AG04449 (cell line): Measurements from ENCODE around the gene TET2.

Source experiments
- CTCF ChIA-PET: fragments of 350-600 bp; formaldehyde crosslinking; extraction: SDS; loops from one replicate; lab custom pipeline; 2021; ENCODE audit warnings: antibody characterized with exemption; lab: Yijun Ruan, JAX
- POLR2A ChIA-PET: fragments of 400-600, 350-600 bp; formaldehyde crosslinking; extraction: SDS; loops from one replicate; lab custom pipeline; 2020; ENCODE audit warnings: antibody characterized with exemption, inconsistent platforms; lab: Yijun Ruan, JAX
- DNase-seq: peaks from one replicate; pipeline ENCODE4 v3.0.0-alpha.2; 2010; ENCODE audit warnings: low read depth, low spot score
- H3K4me3 ChIP-seq: 2 replicates; pipeline ENCODE4 v1.5.1; 2011; ENCODE audit warnings: low read depth, mild to moderate bottlenecking, control low read depth, low read length
- TF ChIP-seq, protein P1 (sequence below): IDR thresholded peaks from one replicate; pipeline ENCODE4 v1.5.1; 2011; ENCODE audit warnings: mild to moderate bottlenecking, moderate library complexity, low read length, control low read depth, inconsistent platforms; ENCODE audit not compliant: insufficient read depth; ENCODE audit errors: missing control alignments

The TET2 gene

DNA sequence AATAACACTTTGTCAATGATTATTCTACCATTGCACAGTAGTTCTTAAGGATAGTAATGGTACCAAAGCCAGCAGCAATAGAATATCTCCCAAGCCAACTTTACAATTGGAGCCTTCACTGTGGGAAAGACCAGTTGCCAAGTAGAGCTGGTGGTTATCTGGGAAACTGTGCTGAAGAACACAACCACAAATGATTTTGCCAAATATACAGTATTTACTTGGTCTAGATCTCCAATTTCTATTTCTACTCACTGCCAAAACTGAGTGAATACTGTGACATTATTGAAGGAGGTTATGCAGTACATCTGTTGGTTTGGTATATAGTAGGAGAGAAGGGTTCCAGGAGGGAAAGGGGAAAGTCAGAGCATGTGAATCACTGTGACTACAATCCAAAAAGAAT lies 3.8 kb downstream of the TET2 start:
- TF ChIP-seq, protein P1, sequence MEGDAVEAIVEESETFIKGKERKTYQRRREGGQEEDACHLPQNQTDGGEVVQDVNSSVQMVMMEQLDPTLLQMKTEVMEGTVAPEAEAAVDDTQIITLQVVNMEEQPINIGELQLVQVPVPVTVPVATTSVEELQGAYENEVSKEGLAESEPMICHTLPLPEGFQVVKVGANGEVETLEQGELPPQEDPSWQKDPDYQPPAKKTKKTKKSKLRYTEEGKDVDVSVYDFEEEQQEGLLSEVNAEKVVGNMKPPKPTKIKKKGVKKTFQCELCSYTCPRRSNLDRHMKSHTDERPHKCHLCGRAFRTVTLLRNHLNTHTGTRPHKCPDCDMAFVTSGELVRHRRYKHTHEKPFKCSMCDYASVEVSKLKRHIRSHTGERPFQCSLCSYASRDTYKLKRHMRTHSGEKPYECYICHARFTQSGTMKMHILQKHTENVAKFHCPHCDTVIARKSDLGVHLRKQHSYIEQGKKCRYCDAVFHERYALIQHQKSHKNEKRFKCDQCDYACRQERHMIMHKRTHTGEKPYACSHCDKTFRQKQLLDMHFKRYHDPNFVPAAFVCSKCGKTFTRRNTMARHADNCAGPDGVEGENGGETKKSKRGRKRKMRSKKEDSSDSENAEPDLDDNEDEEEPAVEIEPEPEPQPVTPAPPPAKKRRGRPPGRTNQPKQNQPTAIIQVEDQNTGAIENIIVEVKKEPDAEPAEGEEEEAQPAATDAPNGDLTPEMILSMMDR, result no peak
- CTCF ChIA-PET, result interaction anchor here (1.3 kb wide), 1 partner anchor 10 kb away, joined by 4 read pairs; no protein-coding TSS in a partner anchor
- no peak for DNase-seq
- POLR2A ChIA-PET, result no interaction called here
- H3K4me3 ChIP-seq, result no peak overlapping the region

DNA sequence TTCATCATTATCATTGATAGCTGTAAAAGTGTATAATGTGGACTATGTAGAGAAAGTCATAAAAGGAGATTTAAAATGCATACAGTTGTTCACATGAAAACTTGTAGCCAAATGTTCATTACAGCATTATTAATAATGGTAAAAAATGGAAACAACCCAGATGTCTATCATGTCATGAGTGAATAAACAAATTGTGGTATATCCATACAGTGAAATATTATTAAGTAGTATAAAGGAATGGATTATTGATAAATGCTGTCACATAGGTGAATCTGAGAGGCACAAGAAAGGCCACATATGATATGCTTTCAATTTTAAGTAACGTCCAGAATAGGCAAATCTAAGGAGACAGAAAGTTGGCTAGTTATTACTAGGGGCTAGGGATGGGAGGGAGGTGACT lies 7.1 kb downstream of the TET2 start:
- ChIA-PET POLR2A (no interaction called here), CTCF (no interaction called here)
- DNase-seq, result no peak
- H3K4me3 ChIP-seq, result no peak overlapping the region
- TF ChIP-seq, protein P1, result no peak

DNA sequence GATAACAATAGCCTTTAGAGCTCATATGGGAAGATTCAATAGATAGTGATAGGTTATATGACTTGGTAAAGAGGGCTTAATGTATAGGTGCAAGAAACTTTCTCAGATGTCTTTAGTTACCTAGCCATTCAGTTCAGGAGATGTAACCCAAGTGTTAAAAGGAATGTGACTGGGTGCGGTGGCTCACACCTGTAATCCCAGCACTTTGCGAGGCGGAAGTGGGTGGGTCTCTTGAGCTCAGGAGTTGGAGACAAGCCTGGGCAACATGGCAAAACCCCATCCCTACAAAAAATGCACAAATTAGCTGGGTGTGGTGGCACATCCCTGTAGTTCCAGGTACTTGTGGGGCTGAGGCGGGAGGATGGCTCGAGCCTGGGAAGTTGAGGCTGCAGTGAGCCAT lies 7.9 kb downstream of the TET2 start:
- TF ChIP-seq, protein P1, result no peak
- ChIA-PET POLR2A (no interaction called here), CTCF (no interaction called here)
- DNase-seq, result no peak
- no peak overlapping the region for H3K4me3 ChIP-seq

DNA sequence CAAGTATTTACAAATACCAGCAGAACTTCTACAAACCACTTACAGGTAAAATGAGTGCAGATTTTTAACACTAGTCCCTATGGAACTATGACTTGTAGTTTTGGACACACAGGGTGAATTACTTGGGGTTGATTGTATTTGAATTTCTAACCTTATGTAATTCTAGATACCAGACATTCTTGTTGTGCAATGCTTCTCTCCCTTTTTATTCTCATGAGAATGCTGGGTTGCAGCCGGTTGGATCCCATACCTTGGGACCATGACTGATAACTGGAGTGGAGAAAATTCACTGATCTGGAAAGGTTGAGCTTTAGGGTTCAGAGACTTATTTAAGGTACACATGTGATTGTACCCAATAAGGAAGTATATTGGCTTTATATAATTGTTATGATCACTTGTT lies 8.8 kb downstream of the TET2 start:
- CTCF ChIA-PET, result interaction anchor here (1.3 kb wide), 1 partner anchor 318 kb away, joined by 5 read pairs; the partner anchor contains the start of gene PPA2
- POLR2A ChIA-PET, result no interaction called here
- no peak for DNase-seq
- H3K4me3 ChIP-seq, result no peak overlapping the region
- TF ChIP-seq, protein P1, result no peak

DNA sequence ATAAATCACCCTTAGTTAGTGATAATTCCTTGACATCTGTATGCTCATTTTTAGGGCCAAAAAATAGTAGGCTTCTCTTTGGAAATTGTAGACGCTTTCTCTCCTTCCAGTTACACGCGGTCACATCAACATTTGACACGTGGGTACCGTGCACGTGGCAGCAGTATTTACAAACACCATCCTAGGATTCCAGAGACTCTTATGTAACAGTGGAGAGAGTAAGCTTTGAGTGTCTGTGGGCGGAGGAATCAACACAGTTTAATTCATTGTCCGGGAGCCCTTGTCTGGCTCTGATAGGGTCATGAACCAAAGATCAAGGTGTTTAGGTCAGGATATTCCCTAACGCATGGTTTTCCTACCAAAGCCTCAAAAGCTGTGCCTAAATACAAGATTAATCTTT lies 12.2 kb downstream of the TET2 start:
- TF ChIP-seq, protein P1, result no peak
- CTCF ChIA-PET, result interaction anchor here (1.4 kb wide), 1 partner anchor 39 kb away, joined by 4 read pairs; no protein-coding TSS in a partner anchor
- POLR2A ChIA-PET, result no interaction called here
- no peak for DNase-seq
- H3K4me3 ChIP-seq, result no peak overlapping the region

DNA sequence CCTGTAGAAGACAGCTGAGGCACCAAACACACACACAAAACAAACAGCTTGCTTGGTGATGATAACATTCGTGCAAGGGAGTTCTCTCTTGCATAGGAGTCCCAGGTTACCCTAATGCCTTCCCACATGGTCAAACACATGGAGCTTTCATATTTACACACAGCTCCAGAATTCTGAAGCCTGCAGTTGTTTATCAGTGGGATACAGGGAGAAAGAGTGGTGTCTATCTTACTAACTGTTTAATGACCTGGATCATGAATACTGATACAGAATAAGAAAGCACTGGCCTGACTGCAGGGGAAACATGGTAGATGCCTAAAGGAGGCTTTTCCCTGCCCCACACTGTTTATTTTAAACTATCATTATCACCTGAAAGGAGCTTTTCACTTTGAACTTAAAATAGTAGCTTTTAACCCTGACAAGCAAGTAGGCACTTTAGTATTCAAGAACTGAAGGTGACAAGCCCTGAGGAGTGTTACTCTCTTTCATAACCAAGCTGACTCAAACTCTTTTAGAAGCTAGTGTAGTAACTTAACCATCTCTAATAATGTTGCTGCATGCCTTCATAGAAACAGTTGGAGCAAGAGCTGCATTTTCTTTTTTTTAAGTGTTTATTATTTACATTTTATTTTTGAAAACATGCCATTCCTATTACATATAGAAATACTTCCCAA lies 15.6 kb downstream of the TET2 start:
- CTCF ChIA-PET, result interaction anchor here (0.8 to 2.6 kb wide), 4 partner anchors 10 to 22 kb away, joined by 3 to 7 read pairs (median 4); no protein-coding TSS in a partner anchor
- DNase-seq, result no peak
- no peak overlapping the region for H3K4me3 ChIP-seq
- POLR2A ChIA-PET, result no interaction called here
- TF ChIP-seq, protein P1, result no peak
